ENCODE data around the gene TCF23.
"Not testable (repeated sequence)": the region's sequence is repeated elsewhere in the genome, so short reads cannot be mapped to it uniquely, and the experiment has no call there.

TCF23 gene

DNA sequence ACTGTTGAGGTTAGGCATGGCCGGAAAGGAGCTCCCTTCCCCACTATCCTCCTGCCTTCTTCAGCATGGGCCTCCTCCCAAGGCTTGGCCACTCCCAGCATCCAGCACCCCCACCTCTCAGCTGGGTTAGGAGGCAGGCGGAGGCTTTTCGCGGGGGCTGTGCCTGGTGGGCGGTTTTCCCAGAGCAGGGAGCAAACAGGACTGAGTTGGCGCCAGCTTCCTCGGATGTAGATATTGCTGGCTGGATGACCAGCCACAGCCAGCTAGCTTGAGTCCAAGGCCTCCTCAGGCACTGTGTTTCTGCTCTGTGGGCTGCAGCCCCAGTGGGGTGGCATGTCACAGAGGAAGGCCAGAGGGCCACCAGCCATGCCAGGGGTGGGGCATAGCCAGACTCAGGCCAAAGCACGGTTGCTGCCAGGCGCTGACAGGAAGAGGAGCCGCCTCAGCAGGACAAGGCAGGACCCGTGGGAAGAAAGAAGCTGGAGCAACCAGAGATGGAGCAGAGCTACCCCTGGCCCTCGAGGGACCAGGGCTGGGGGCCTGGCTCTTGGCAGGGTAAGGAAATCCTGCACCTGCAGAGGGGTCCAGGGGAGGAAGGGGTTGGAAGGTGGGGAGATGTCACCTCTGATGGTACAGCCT lies at the start of gene TCF23:
TSS of gene TCF23 (plus strand) at position 204 of the 639 bp plus-strand sequence. CDS start at position 334, 130 bp downstream.
- Histone ChIP-seq H3K27me3 (ENCODE audit: control insufficient read depth, insufficient read depth, low read length) (no peaks in the 10 kb centered on the region), H3K4me1 (ENCODE audit: control insufficient read depth, insufficient read depth, low read length) (no peaks in the 10 kb centered on the region), H3K27ac (ENCODE audit: low read depth, low read length) (no peak within 1 kb of the TSS), H3K9ac (ENCODE audit: low read depth, low read length) (no peak within 1 kb of the TSS), H3K4me3 (ENCODE audit: low read depth, low read length) (no peak within 1 kb of the TSS), H3K36me3 (ENCODE audit: control insufficient read depth, insufficient read depth, low read length) (no peaks in the 10 kb centered on the region), H3K9me3 (ENCODE audit: control insufficient read depth, insufficient read depth, low read length) (no peaks in the 10 kb centered on the region)

GRCh38 chr2:27099334-27099955 lies 49.4 kb upstream of the TCF23 start:
- Histone ChIP-seq H3K9me3 (ENCODE audit: control insufficient read depth, insufficient read depth, low read length) (no peaks in the 10 kb centered on the region), H3K27ac (ENCODE audit: low read depth, low read length) (no peak overlapping the region), H3K9ac (ENCODE audit: low read depth, low read length) (no peak overlapping the region), H3K4me1 (ENCODE audit: control insufficient read depth, insufficient read depth, low read length) (peaks cover 8% of the 10 kb centered on the region; the same call in 1 of the 2 replicates), H3K36me3 (ENCODE audit: control insufficient read depth, insufficient read depth, low read length) (no peaks in the 10 kb centered on the region), H3K27me3 (ENCODE audit: control insufficient read depth, insufficient read depth, low read length) (no peaks in the 10 kb centered on the region), H3K4me3 (ENCODE audit: low read depth, low read length) (no peak overlapping the region)

GRCh38 chr2:27100036-27100435 lies 48.8 kb upstream of the TCF23 start:
- Histone ChIP-seq H3K27me3 (ENCODE audit: control insufficient read depth, insufficient read depth, low read length) (no peaks in the 10 kb centered on the region), H3K4me3 (ENCODE audit: low read depth, low read length) (no peak overlapping the region), H3K9me3 (ENCODE audit: control insufficient read depth, insufficient read depth, low read length) (no peaks in the 10 kb centered on the region), H3K4me1 (ENCODE audit: control insufficient read depth, insufficient read depth, low read length) (peaks cover 8% of the 10 kb centered on the region; the same call in 1 of the 2 replicates), H3K27ac (ENCODE audit: low read depth, low read length) (no peak overlapping the region), H3K36me3 (ENCODE audit: control insufficient read depth, insufficient read depth, low read length) (no peaks in the 10 kb centered on the region), H3K9ac (ENCODE audit: low read depth, low read length) (no peak overlapping the region)

GRCh38 chr2:27102329-27102728 lies 46.5 kb upstream of the TCF23 start:
- H3K9me3 ChIP-seq (ENCODE audit: control insufficient read depth, insufficient read depth, low read length), result no peaks in the 10 kb centered on the region
- H3K36me3 ChIP-seq (ENCODE audit: control insufficient read depth, insufficient read depth, low read length), result no peaks in the 10 kb centered on the region
- no peak overlapping the region for H3K9ac ChIP-seq (ENCODE audit: low read depth, low read length)
- H3K27me3 ChIP-seq (ENCODE audit: control insufficient read depth, insufficient read depth, low read length), result no peaks in the 10 kb centered on the region
- H3K4me3 ChIP-seq (ENCODE audit: low read depth, low read length), result no peak overlapping the region
- no peak overlapping the region for H3K27ac ChIP-seq (ENCODE audit: low read depth, low read length)
- no peaks in the 10 kb centered on the region for H3K4me1 ChIP-seq (ENCODE audit: control insufficient read depth, insufficient read depth, low read length)

GRCh38 chr2:27105981-27106380 lies 42.8 kb upstream of the TCF23 start:
- no peak overlapping the region for H3K27ac ChIP-seq (ENCODE audit: low read depth, low read length)
- H3K4me3 ChIP-seq (ENCODE audit: low read depth, low read length), result no peak overlapping the region
- H3K27me3 ChIP-seq (ENCODE audit: control insufficient read depth, insufficient read depth, low read length), result no peaks in the 10 kb centered on the region
- H3K9me3 ChIP-seq (ENCODE audit: control insufficient read depth, insufficient read depth, low read length), result no peaks in the 10 kb centered on the region
- no peaks in the 10 kb centered on the region for H3K36me3 ChIP-seq (ENCODE audit: control insufficient read depth, insufficient read depth, low read length)
- no peaks in the 10 kb centered on the region for H3K4me1 ChIP-seq (ENCODE audit: control insufficient read depth, insufficient read depth, low read length)
- H3K9ac ChIP-seq (ENCODE audit: low read depth, low read length), result no peak overlapping the region

GRCh38 chr2:27108221-27108620 lies 40.6 kb upstream of the TCF23 start:
- no peak overlapping the region for H3K9ac ChIP-seq (ENCODE audit: low read depth, low read length)
- H3K27ac ChIP-seq (ENCODE audit: low read depth, low read length), result no peak overlapping the region
- no peak overlapping the region for H3K4me3 ChIP-seq (ENCODE audit: low read depth, low read length)
- H3K27me3 ChIP-seq (ENCODE audit: control insufficient read depth, insufficient read depth, low read length), result no peaks in the 10 kb centered on the region
- no peaks in the 10 kb centered on the region for H3K36me3 ChIP-seq (ENCODE audit: control insufficient read depth, insufficient read depth, low read length)
- H3K4me1 ChIP-seq (ENCODE audit: control insufficient read depth, insufficient read depth, low read length), result no peaks in the 10 kb centered on the region
- H3K9me3 ChIP-seq (ENCODE audit: control insufficient read depth, insufficient read depth, low read length), result no peaks in the 10 kb centered on the region

- Histone ChIP-seq H3K27me3 (ENCODE audit: control insufficient read depth, insufficient read depth, low read length) (no peaks in the 10 kb centered on the region), H3K27ac (ENCODE audit: low read depth, low read length) (no peak overlapping the region), H3K9me3 (ENCODE audit: control insufficient read depth, insufficient read depth, low read length) (no peaks in the 10 kb centered on the region), H3K9ac (ENCODE audit: low read depth, low read length) (no peak overlapping the region), H3K4me3 (ENCODE audit: low read depth, low read length) (no peak overlapping the region), H3K4me1 (ENCODE audit: control insufficient read depth, insufficient read depth, low read length) (no peaks in the 10 kb centered on the region), H3K36me3 (ENCODE audit: control insufficient read depth, insufficient read depth, low read length) (no peaks in the 10 kb centered on the region)
These were observed 39.7 kb upstream of the TCF23 start for GRCh38 chr2:27109083-27109482.

GRCh38 chr2:27110603-27111352 lies 38.0 kb upstream of the TCF23 start:
- H3K36me3 ChIP-seq (ENCODE audit: control insufficient read depth, insufficient read depth, low read length); H3K9me3 ChIP-seq (ENCODE audit: control insufficient read depth, insufficient read depth, low read length); H3K4me3 ChIP-seq (ENCODE audit: low read depth, low read length); H3K27ac ChIP-seq (ENCODE audit: low read depth, low read length); H3K9ac ChIP-seq (ENCODE audit: low read depth, low read length); H3K27me3 ChIP-seq (ENCODE audit: control insufficient read depth, insufficient read depth, low read length); H3K4me1 ChIP-seq (ENCODE audit: control insufficient read depth, insufficient read depth, low read length): not testable (repeated sequence)

DNA sequence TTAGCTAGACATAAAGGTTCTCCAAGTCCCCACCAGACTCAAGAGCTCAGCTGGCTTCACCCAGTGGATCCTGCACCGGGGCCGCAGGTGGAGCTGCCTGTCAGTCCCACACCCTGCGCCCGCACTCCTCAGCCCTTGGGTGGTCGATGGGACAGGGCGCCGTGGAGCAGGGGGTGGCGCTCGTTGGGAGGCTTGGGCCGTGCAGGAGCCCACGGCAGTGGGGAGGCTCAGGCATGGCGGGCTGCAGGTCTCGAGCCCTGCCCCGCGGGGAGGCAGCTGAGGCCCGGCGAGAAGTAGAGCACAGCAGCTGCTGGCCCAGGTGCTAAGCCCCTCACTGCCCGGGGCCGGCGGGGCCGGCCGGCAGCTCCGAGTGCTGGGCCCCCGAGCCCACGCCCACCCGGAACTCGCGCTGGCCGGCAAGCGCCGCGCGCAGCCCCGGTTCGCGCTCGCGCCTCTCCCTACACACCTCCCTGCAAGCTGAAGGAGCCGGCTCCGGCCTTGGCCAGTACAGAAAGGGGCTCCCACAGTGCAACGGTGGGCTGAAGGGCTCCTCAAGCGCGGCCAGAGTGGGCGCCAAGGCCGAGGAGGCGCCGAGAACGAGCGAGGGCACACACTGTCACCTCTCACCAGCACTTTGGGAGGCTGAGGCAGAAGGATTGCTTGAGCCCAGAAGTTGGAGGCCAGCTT lies 37.3 kb upstream of the TCF23 start:
- not testable (repeated sequence) for H3K9ac ChIP-seq (ENCODE audit: low read depth, low read length); H3K27ac ChIP-seq (ENCODE audit: low read depth, low read length); H3K9me3 ChIP-seq (ENCODE audit: control insufficient read depth, insufficient read depth, low read length)

GRCh38 chr2:27115519-27115918 lies 33.3 kb upstream of the TCF23 start:
- Histone ChIP-seq H3K27me3 (ENCODE audit: control insufficient read depth, insufficient read depth, low read length) (peaks cover 38% of the 10 kb centered on the region), H3K9me3 (ENCODE audit: control insufficient read depth, insufficient read depth, low read length) (no peaks in the 10 kb centered on the region), H3K4me3 (ENCODE audit: low read depth, low read length) (no peak overlapping the region), H3K9ac (ENCODE audit: low read depth, low read length) (no peak overlapping the region), H3K27ac (ENCODE audit: low read depth, low read length) (no peak overlapping the region), H3K4me1 (ENCODE audit: control insufficient read depth, insufficient read depth, low read length) (peaks cover 7% of the 10 kb centered on the region; the same call in 1 of the 2 replicates), H3K36me3 (ENCODE audit: control insufficient read depth, insufficient read depth, low read length) (no peaks in the 10 kb centered on the region)

More for the DNA sequence above, 37.3 kb upstream of the TCF23 start:
- not testable (repeated sequence) for H3K27me3 ChIP-seq (ENCODE audit: control insufficient read depth, insufficient read depth, low read length); H3K4me3 ChIP-seq (ENCODE audit: low read depth, low read length); H3K36me3 ChIP-seq (ENCODE audit: control insufficient read depth, insufficient read depth, low read length); H3K4me1 ChIP-seq (ENCODE audit: control insufficient read depth, insufficient read depth, low read length)
